Measurements from ENCODE around the gene TTC21A.

TTC21A gene

GRCh38 chr3:39088889-39089288, 18.6 kb upstream of the TTC21A start:
- in situ Hi-C loops (cut with MboI; ENCODE audit: low sequenced_read_pairs) = no loop called here

DNA sequence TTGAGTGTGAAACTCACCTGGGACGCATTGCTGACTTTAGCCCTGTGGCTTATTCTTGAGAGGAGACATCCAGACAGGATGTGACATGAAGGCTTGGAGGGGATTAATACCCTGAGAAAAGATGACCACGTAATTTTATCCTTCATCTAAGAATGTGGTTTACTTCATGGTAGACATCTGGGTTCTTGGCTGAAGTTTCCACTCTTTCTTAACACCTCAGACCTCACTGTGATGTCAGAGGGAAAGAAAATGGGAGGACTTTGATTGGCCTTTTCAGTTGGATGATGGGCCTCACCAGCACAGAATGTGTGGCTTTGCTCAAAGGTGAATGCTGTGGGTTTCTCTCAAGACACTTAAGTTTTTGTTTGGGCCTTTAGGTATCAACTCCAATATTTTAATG, 16.6 kb upstream of the TTC21A start:
- no peaks in the 10 kb centered on the region for H3K27me3 ChIP-seq (ENCODE audit: low read depth)
- H3K9me3 ChIP-seq = no peaks in the 10 kb centered on the region
- in situ Hi-C loops (cut with MboI; ENCODE audit: low sequenced_read_pairs) = no loop called here
- H3K36me3 ChIP-seq (replicated peaks) = peaks cover 42% of the 10 kb centered on the region
- no peaks in the 10 kb centered on the region for H3K4me1 ChIP-seq
- no peak overlapping the region for H3K4me3 ChIP-seq
- no peak for DNase-seq (ENCODE audit: low spot score in 2 of 2)

More at GRCh38 chr3:39088889-39089288, 18.6 kb upstream of the TTC21A start:
- no peaks in the 10 kb centered on the region for H3K4me1 ChIP-seq
- H3K27me3 ChIP-seq (ENCODE audit: low read depth) = no peaks in the 10 kb centered on the region
- peaks cover 34% of the 10 kb centered on the region for H3K36me3 ChIP-seq (replicated peaks)
- no peak for DNase-seq (ENCODE audit: low spot score in 2 of 2)
- H3K4me3 ChIP-seq = no peak overlapping the region
- H3K9me3 ChIP-seq = no peaks in the 10 kb centered on the region

GRCh38 chr3:39094851-39095677, 12.4 kb upstream of the TTC21A start:
- H3K4me1 ChIP-seq = no peaks in the 10 kb centered on the region
- no peaks in the 10 kb centered on the region for H3K9me3 ChIP-seq
- no peak for DNase-seq (ENCODE audit: low spot score in 2 of 2)
- no peak overlapping the region for H3K4me3 ChIP-seq
- peaks cover 44% of the 10 kb centered on the region for H3K36me3 ChIP-seq (replicated peaks)
- H3K27me3 ChIP-seq (ENCODE audit: low read depth) = no peaks in the 10 kb centered on the region
- in situ Hi-C loops (cut with MboI; ENCODE audit: low sequenced_read_pairs) = no loop called here

GRCh38 chr3:39095778-39096177, 11.7 kb upstream of the TTC21A start:
- no peaks in the 10 kb centered on the region for H3K9me3 ChIP-seq
- no peaks in the 10 kb centered on the region for H3K4me1 ChIP-seq
- no peak overlapping the region for H3K4me3 ChIP-seq
- peaks cover 52% of the 10 kb centered on the region for H3K36me3 ChIP-seq (replicated peaks)
- no peak for DNase-seq (ENCODE audit: low spot score in 2 of 2)
- no peaks in the 10 kb centered on the region for H3K27me3 ChIP-seq (ENCODE audit: low read depth)
- in situ Hi-C loops (cut with MboI; ENCODE audit: low sequenced_read_pairs) = no loop called here

GRCh38 chr3:39096775-39097174, 10.7 kb upstream of the TTC21A start:
- H3K36me3 ChIP-seq (replicated peaks) = peaks cover 58% of the 10 kb centered on the region
- in situ Hi-C loops (cut with MboI; ENCODE audit: low sequenced_read_pairs) = no loop called here

DNA sequence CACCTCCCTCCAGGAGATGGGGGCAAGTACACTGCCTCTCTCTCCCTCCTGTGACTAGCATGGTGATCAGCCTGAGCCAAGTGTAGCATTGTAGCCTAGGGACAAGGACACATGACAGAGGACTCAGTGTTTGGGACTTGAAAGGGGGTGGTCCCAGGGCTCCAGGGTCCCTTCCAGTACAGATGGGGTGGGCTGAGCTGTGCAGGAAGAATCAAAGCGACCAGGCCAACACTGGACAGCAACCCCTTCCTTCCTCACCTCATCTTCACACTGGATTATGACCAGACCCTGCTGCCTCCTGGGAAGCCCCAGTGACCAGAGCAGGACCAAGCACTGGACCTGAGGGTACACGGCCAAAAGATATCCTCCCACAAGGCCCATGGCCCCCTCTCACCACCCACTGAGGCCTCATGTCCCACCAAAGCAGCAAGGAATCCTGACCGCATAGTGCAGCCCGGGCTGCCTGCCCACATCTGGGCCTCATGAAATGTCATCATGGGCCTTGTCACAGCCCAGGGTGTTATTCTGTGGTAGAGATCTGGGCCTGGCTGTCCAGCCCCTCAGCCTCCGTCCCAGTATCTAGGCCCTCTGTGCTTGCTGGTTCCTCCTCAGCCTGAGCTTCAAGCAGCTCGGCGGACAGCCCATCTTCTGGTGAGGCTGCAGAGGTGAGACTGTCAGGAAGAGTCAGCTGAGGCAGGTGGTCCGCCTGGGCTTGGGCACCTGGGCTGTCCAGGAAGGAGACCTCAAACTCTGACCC, 9.6 kb upstream of the TTC21A start:
- Histone ChIP-seq H3K4me3 (no peak overlapping the region), H3K4me1 (no peaks in the 10 kb centered on the region), H3K36me3 (replicated peaks) (peaks cover 58% of the 10 kb centered on the region), H3K27me3 (ENCODE audit: low read depth) (no peaks in the 10 kb centered on the region), H3K9me3 (no peaks in the 10 kb centered on the region)
- in situ Hi-C loops (cut with MboI; ENCODE audit: low sequenced_read_pairs) = no loop called here
- DNase-seq (ENCODE audit: low spot score in 2 of 2) = no peak

More at GRCh38 chr3:39096775-39097174, 10.7 kb upstream of the TTC21A start:
- DNase-seq (ENCODE audit: low spot score in 2 of 2) = no peak
- no peaks in the 10 kb centered on the region for H3K27me3 ChIP-seq (ENCODE audit: low read depth)
- H3K4me1 ChIP-seq = no peaks in the 10 kb centered on the region
- H3K9me3 ChIP-seq = no peaks in the 10 kb centered on the region
- no peak overlapping the region for H3K4me3 ChIP-seq

DNA sequence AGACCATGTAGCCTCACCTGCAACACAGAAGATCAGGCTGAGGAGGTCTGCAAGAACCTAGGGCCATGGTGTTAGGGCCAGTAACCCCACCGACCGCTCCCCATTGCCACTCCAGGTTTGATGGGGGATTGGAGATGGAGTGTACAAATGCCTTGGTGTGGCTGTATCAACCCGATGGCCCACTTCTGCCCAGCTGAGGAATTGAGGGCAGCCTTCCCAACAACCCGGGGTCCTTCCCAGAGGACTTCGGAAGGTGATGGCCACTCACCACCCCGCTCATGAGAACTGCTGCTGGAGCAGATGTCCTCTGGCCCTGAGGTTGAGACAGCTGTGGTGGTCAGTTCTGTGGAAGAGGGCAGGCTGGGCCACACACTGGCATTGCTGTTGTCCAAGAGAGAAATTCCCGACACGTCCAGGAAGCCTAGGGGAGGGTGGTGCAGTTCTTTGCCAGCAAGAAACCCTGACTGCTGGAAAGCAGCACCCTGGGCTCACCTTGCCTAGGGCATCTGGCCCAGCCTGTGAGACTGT, 8.9 kb upstream of the TTC21A start:
- Histone ChIP-seq H3K36me3 (replicated peaks) (peaks cover 56% of the 10 kb centered on the region), H3K4me3 (no peak overlapping the region)
- in situ Hi-C loops (cut with MboI; ENCODE audit: low sequenced_read_pairs) = no loop called here

DNA sequence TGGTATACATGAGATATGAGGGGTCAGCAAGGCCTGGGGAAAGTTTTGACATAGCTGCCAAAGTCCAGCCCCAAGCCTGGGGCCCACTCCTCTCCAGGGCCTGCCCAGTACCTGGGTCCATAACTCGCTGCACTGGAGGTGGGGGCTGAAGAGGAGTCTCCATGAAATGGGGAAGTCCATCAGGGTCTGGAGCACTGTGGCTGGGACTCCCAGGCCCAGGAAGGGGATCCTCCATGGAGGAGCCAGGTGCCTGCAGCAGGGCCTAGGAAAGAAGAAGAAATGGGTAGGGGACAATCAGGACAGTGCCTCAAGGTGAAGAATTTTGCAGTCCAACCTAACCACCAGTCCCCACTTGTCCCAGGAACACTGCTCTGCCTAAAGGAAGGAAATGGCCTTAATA, 8.2 kb upstream of the TTC21A start:
- H3K36me3 ChIP-seq (replicated peaks) = peaks cover 49% of the 10 kb centered on the region
- H3K27me3 ChIP-seq (ENCODE audit: low read depth) = no peaks in the 10 kb centered on the region
- H3K9me3 ChIP-seq = no peaks in the 10 kb centered on the region
- no peak for DNase-seq (ENCODE audit: low spot score in 2 of 2)
- H3K4me1 ChIP-seq = no peaks in the 10 kb centered on the region
- in situ Hi-C loops (cut with MboI; ENCODE audit: low sequenced_read_pairs) = no loop called here
- no peak overlapping the region for H3K4me3 ChIP-seq

More for the DNA sequence above, 8.9 kb upstream of the TTC21A start:
- H3K27me3 ChIP-seq (ENCODE audit: low read depth) = no peaks in the 10 kb centered on the region
- no peaks in the 10 kb centered on the region for H3K9me3 ChIP-seq
- H3K4me1 ChIP-seq = no peaks in the 10 kb centered on the region
- DNase-seq (ENCODE audit: low spot score in 2 of 2) = no peak

DNA sequence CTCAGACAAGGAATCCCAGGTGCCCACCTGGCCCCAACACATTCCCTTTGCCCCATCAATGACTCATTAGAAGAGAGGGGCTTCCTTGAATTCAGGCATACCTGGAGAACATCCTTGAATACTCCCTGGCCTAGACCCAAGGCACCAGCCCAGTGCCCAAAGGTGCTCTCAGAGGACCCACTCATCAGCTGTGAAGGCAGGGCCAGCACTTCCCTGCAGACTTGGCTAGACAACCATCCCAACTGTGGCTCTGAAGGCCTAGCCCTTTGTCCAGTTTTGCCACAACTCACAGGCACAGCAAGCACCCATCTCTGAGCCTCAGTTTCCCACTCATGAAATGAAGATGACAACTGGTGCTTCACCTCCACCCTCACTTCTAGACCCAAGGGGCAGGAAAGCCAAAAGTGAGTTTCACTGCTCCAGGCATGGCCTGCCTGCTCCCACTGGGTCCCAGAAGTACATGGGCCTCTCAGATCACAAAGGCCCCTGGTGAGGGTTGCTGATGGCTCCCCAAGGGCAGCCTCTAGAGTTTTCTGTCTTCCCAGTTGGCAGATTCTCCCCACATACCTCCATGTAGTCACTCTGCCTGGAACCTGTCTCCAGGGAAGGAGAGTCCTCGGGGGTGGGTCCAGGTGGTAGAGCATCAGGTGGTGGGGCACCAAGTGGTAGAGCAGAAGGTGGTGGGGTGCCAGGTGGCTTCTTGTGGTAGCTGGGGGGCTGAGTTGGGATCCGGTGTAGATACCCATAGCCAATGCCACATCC, 7.6 kb upstream of the TTC21A start:
- in situ Hi-C loops (cut with MboI; ENCODE audit: low sequenced_read_pairs) = loop anchor here (25.0 kb wide), 1 partner anchor 187 kb away; the partner anchor contains the start of gene CX3CR1

DNA sequence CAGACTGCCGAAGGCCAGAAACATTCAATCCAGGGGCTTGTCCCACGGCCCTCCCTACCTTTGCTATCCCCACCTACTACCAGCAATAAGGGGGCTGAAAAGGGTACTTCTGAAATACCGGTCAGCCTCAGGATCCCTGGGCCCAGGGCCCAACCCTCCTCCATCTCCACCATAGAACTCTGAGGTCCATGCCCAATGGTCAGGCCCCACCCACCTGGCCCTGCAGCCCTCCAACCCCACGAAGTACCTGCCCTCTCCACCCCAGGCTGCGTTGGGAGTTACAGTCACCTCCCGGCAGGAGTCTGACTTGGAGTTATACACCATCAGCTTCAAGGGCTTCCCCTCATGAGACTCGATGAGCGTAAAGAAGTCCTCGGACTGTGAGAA, 7.0 kb upstream of the TTC21A start:
- DNase-seq (ENCODE audit: low spot score in 2 of 2) = no peak
- H3K9me3 ChIP-seq = no peaks in the 10 kb centered on the region
- H3K27me3 ChIP-seq (ENCODE audit: low read depth) = no peaks in the 10 kb centered on the region
- H3K4me3 ChIP-seq = no peak overlapping the region
- in situ Hi-C loops (cut with MboI; ENCODE audit: low sequenced_read_pairs) = loop anchor here (25.0 kb wide), 1 partner anchor 187 kb away; the partner anchor contains the start of gene CX3CR1
- peaks cover 43% of the 10 kb centered on the region for H3K36me3 ChIP-seq (replicated peaks)
- no peaks in the 10 kb centered on the region for H3K4me1 ChIP-seq

More for the DNA sequence above, 7.6 kb upstream of the TTC21A start:
- Histone ChIP-seq H3K4me1 (no peaks in the 10 kb centered on the region), H3K27me3 (ENCODE audit: low read depth) (no peaks in the 10 kb centered on the region), H3K36me3 (replicated peaks) (peaks cover 48% of the 10 kb centered on the region), H3K4me3 (no peak overlapping the region), H3K9me3 (no peaks in the 10 kb centered on the region)
- no peak for DNase-seq (ENCODE audit: low spot score in 2 of 2)

DNA sequence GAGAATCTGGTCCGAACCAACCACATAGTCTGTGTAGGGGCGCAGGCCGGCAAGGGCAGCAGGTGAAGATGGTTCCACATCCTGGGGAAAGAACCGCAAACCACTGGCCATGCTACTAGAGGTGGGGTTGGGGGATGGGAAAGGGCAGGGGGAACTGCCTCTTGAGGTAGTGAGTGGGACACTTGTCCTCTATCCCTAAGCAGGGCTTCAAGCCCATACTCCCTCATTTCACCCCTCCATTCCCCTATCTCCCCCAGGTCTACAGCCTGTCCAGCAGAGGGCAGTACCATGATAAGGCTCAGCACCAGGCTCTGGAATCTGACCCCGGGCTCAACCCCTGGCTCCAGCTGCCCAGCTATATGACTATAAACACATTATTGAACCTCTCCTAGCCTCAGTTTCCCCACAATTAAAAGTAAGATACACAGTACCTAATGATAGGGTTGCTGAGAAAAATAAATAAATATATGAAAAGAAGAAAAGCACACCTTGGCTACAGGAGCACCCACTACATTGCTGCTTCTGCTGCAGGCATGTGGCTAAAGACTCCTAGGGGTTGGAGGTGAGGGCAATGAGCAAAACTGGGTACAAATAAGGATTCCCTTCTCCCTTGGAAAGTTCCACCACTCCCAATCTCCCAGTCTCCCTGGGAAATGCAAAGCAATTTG, 6.3 kb upstream of the TTC21A start:
- peak; percentile 15 to 54 for DNase-seq (ENCODE audit: low spot score in 2 of 2)
- in situ Hi-C loops (cut with MboI; ENCODE audit: low sequenced_read_pairs) = loop anchor here (25.0 kb wide), 1 partner anchor 186 kb away; the partner anchor contains the start of gene CX3CR1

GRCh38 chr3:39102504-39103323, 4.8 kb upstream of the TTC21A start:
- Histone ChIP-seq H3K4me1 (no peaks in the 10 kb centered on the region; the same call in 1 of the 2 replicates), H3K4me3 (no peak overlapping the region), H3K9me3 (no peaks in the 10 kb centered on the region), H3K36me3 (replicated peaks) (peaks cover 41% of the 10 kb centered on the region), H3K27me3 (ENCODE audit: low read depth) (no peaks in the 10 kb centered on the region)
- in situ Hi-C loops (cut with MboI; ENCODE audit: low sequenced_read_pairs) = loop anchor here (25.0 kb wide), 1 partner anchor 185 kb away; the partner anchor contains the start of gene CX3CR1
- DNase-seq (ENCODE audit: low spot score in 2 of 2) = no peak

More for the DNA sequence above, 6.3 kb upstream of the TTC21A start:
- H3K27me3 ChIP-seq (ENCODE audit: low read depth) = no peaks in the 10 kb centered on the region
- no peaks in the 10 kb centered on the region for H3K4me1 ChIP-seq
- peaks cover 38% of the 10 kb centered on the region for H3K36me3 ChIP-seq (replicated peaks)
- H3K4me3 ChIP-seq = no peak overlapping the region
- H3K9me3 ChIP-seq = no peaks in the 10 kb centered on the region
